ENCODE results near the gene TULP4.

Gene TULP4

DNA sequence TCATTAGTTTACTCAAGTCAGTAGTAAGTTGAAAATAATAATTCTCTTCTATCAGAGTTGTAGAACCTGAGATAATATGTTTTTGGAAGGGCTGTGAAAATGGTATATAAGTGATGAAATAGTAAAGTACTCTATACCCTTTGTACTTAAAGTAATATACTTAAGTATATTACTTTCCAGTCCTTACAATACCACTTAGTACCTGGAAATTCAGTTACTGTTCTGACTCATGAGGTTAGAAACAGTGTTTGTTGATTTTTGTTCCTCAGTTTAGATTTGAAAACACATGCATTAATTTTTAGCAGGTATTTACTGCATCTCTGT, 10.1 kb downstream of the TULP4 start:
- Histone ChIP-seq H3K36me3 (ENCODE audit: insufficient read depth, low read length) (peaks cover 7% of the 10 kb centered on the region), H3K9me3 (ENCODE audit: low read length) (peaks cover 2% of the 10 kb centered on the region), H3K4me3 (ENCODE audit: low read length) (no peak overlapping the region), H2AFZ (ENCODE audit: low read depth, low read length) (no peak overlapping the region), H3K4me1 (ENCODE audit: insufficient read depth, low read length) (no peaks in the 10 kb centered on the region), H3K27me3 (ENCODE audit: insufficient read depth, low read length) (no peaks in the 10 kb centered on the region)

- H3K36me3 ChIP-seq (ENCODE audit: insufficient read depth, low read length): peaks cover 7% of the 10 kb centered on the region
- H3K4me1 ChIP-seq (ENCODE audit: insufficient read depth, low read length): no peaks in the 10 kb centered on the region
- H2AFZ ChIP-seq (ENCODE audit: low read depth, low read length): no peak overlapping the region
- H3K4me3 ChIP-seq (ENCODE audit: low read length): no peak overlapping the region
- H3K9me3 ChIP-seq (ENCODE audit: low read length): peaks cover 2% of the 10 kb centered on the region
- H3K27me3 ChIP-seq (ENCODE audit: insufficient read depth, low read length): no peaks in the 10 kb centered on the region
Observed at GRCh38 chr6:158322724-158323560, 10.7 kb downstream of the TULP4 start.

- H3K4me3 ChIP-seq (ENCODE audit: low read length): no peak overlapping the region
- H3K36me3 ChIP-seq (ENCODE audit: insufficient read depth, low read length): peaks cover 7% of the 10 kb centered on the region
- no peaks in the 10 kb centered on the region for H3K4me1 ChIP-seq (ENCODE audit: insufficient read depth, low read length)
- no peak overlapping the region for H2AFZ ChIP-seq (ENCODE audit: low read depth, low read length)
- no peaks in the 10 kb centered on the region for H3K27me3 ChIP-seq (ENCODE audit: insufficient read depth, low read length)
- peaks cover 2% of the 10 kb centered on the region for H3K9me3 ChIP-seq (ENCODE audit: low read length)
Observed at GRCh38 chr6:158323561-158323958, 11.3 kb downstream of the TULP4 start.

- Histone ChIP-seq H2AFZ (ENCODE audit: low read depth, low read length) (no peak overlapping the region), H3K4me1 (ENCODE audit: insufficient read depth, low read length) (no peaks in the 10 kb centered on the region), H3K4me3 (ENCODE audit: low read length) (no peak overlapping the region), H3K36me3 (ENCODE audit: insufficient read depth, low read length) (peaks cover 7% of the 10 kb centered on the region), H3K9me3 (ENCODE audit: low read length) (peaks cover 2% of the 10 kb centered on the region), H3K27me3 (ENCODE audit: insufficient read depth, low read length) (no peaks in the 10 kb centered on the region)
Observed at GRCh38 chr6:158324136-158324535, 11.9 kb downstream of the TULP4 start.

DNA sequence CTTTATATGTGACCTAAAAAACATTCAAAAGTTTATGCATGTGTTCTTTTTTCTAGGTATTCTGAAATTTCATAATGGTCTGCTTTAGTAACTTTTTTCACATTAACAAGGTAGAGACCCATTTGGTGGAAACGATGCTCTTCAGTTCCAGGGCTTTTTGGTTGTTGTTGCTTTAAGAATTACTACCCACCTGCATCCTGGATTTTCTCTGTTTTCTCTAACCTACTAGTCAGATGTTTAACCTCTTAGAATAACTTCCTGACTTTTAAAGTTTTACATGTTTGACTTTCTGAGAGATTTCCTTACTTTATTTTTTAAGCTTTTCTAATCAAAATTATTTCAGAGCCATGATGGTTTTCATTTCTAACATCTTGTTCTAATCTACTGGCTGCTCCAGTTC, 14.9 kb downstream of the TULP4 start:
- H3K27me3 ChIP-seq (ENCODE audit: insufficient read depth, low read length): no peaks in the 10 kb centered on the region
- H3K4me3 ChIP-seq (ENCODE audit: low read length): no peak overlapping the region
- H3K36me3 ChIP-seq (ENCODE audit: insufficient read depth, low read length): peaks cover 7% of the 10 kb centered on the region
- no peak overlapping the region for H2AFZ ChIP-seq (ENCODE audit: low read depth, low read length)
- no peaks in the 10 kb centered on the region for H3K4me1 ChIP-seq (ENCODE audit: insufficient read depth, low read length)
- peaks cover 3% of the 10 kb centered on the region for H3K9me3 ChIP-seq (ENCODE audit: low read length)

DNA sequence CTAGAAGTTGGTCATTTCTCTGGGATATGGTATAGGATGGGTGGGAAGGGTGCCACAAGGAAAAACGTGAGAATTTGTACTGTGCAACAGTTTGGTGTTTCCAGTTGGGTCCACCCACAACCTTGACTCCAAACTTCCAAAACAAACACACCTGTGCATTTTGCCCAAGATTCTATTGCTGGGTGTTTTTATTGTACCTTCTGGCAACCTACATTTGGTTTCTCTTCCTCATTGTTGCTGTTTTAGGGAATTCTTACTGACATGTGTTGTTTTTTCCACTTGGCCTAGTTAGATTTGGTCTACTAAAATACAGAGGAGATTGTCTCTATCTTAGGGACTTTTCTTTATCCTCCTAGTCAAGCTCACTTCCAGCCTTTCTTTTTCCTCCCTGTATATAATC, 16.7 kb downstream of the TULP4 start:
- H3K9me3 ChIP-seq (ENCODE audit: low read length): peaks cover 12% of the 10 kb centered on the region
- H2AFZ ChIP-seq (ENCODE audit: low read depth, low read length): no peak overlapping the region
- peaks cover 2% of the 10 kb centered on the region for H3K36me3 ChIP-seq (ENCODE audit: insufficient read depth, low read length)
- no peak overlapping the region for H3K4me3 ChIP-seq (ENCODE audit: low read length)
- no peaks in the 10 kb centered on the region for H3K27me3 ChIP-seq (ENCODE audit: insufficient read depth, low read length)
- H3K4me1 ChIP-seq (ENCODE audit: insufficient read depth, low read length): no peaks in the 10 kb centered on the region

DNA sequence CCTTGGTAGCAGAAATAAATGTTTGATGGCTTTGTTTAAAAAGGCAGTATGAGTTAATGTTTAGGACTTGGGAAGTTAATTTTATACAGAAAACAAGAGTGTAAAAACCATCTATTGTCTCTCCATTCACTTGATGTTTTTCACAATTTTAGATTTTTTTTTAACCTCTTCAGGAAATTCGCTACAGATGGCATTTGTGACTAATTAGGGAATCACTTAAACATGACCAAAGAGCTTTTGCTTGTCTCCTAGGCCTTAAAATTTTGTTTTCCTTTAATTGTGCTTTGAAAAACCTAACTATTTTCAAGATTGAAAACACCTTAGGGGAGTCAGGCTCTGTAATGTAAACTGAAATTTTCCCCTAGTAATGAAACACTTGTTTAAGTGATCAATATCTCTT, 17.3 kb downstream of the TULP4 start:
- peaks cover 2% of the 10 kb centered on the region for H3K36me3 ChIP-seq (ENCODE audit: insufficient read depth, low read length)
- H3K27me3 ChIP-seq (ENCODE audit: insufficient read depth, low read length): no peaks in the 10 kb centered on the region
- no peaks in the 10 kb centered on the region for H3K4me1 ChIP-seq (ENCODE audit: insufficient read depth, low read length)
- no peak overlapping the region for H2AFZ ChIP-seq (ENCODE audit: low read depth, low read length)
- H3K4me3 ChIP-seq (ENCODE audit: low read length): no peak overlapping the region
- H3K9me3 ChIP-seq (ENCODE audit: low read length): peaks cover 14% of the 10 kb centered on the region

GRCh38 chr6:158330016-158330415, 17.8 kb downstream of the TULP4 start:
- Histone ChIP-seq H3K4me1 (ENCODE audit: insufficient read depth, low read length) (no peaks in the 10 kb centered on the region), H3K9me3 (ENCODE audit: low read length) (peaks cover 16% of the 10 kb centered on the region), H2AFZ (ENCODE audit: low read depth, low read length) (no peak overlapping the region), H3K4me3 (ENCODE audit: low read length) (no peak overlapping the region), H3K27me3 (ENCODE audit: insufficient read depth, low read length) (no peaks in the 10 kb centered on the region), H3K36me3 (ENCODE audit: insufficient read depth, low read length) (peaks cover 2% of the 10 kb centered on the region)

- Histone ChIP-seq H3K9me3 (ENCODE audit: low read length) (peaks cover 16% of the 10 kb centered on the region), H3K4me3 (ENCODE audit: low read length) (no peak overlapping the region), H3K4me1 (ENCODE audit: insufficient read depth, low read length) (no peaks in the 10 kb centered on the region), H2AFZ (ENCODE audit: low read depth, low read length) (no peak overlapping the region), H3K36me3 (ENCODE audit: insufficient read depth, low read length) (peaks cover 5% of the 10 kb centered on the region), H3K27me3 (ENCODE audit: insufficient read depth, low read length) (no peaks in the 10 kb centered on the region)
Observed at GRCh38 chr6:158332237-158332636, 20.0 kb downstream of the TULP4 start.

DNA sequence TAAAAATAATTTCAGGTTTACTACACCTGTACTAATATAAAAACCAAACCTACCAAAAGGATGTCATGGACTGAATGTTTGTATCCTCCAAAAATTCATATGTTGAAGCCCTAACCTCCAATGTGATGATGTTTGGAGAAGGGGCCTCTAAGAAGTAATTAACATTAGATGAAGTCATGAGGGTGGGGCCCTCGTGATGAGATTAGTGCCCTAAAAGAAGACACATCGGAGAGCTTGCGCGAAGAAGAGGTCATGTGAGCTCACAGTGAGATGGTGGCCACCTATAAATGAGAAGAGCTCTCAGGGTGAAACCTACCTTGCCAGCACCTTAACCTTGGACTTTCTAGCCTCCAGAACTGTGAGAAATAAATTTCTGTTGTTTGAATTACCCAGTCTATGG, 20.8 kb downstream of the TULP4 start:
- H2AFZ ChIP-seq (ENCODE audit: low read depth, low read length): no peak overlapping the region
- no peak overlapping the region for H3K4me3 ChIP-seq (ENCODE audit: low read length)

DNA sequence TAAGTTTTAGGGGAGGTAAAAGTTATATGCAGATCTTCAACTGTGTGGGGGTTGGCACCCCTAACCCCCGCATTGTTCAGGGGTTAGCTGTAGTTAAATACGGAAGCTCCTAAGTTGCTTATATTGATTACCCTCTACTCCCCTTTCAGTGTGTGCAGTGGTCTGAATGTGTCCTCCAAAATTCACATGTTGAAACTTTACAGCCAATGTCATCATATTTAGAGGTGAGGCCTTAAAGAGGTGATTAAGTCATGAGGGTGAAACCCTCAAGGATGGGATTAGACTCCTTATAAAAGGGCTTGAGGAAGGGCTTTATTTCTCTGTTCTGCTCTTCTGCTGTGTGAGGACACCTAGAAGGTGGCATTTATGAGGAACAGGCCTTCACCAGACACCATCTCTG, 22.3 kb downstream of the TULP4 start:
- Histone ChIP-seq H3K36me3 (ENCODE audit: insufficient read depth, low read length) (peaks cover 5% of the 10 kb centered on the region), H3K4me1 (ENCODE audit: insufficient read depth, low read length) (peaks cover 6% of the 10 kb centered on the region), H2AFZ (ENCODE audit: low read depth, low read length) (no peak overlapping the region), H3K4me3 (ENCODE audit: low read length) (no peak overlapping the region), H3K27me3 (ENCODE audit: insufficient read depth, low read length) (no peaks in the 10 kb centered on the region), H3K9me3 (ENCODE audit: low read length) (peaks cover 16% of the 10 kb centered on the region)

More for the DNA sequence above, 20.8 kb downstream of the TULP4 start:
- Histone ChIP-seq H3K9me3 (ENCODE audit: low read length) (peaks cover 16% of the 10 kb centered on the region), H3K27me3 (ENCODE audit: insufficient read depth, low read length) (no peaks in the 10 kb centered on the region), H3K4me1 (ENCODE audit: insufficient read depth, low read length) (no peaks in the 10 kb centered on the region), H3K36me3 (ENCODE audit: insufficient read depth, low read length) (peaks cover 5% of the 10 kb centered on the region)

DNA sequence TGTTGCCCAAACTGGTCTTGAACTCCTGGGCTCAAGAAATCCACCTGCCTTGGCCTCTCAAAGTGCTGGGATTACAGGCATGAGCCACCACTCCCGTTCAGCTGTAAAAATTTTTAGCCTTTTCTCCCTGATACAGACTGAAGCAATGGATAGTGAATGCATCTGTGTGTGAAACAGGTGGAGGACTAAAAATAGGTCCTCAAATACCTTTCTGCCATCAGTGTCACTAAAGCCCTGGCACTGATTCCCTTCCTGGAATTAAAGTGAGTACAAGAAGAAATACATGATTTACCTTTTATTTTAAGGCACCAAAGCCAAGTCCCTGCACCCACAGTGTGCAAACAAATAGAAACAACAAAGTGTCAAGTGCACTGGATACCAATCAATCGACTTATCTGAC, 25.1 kb downstream of the TULP4 start:
- peaks cover 18% of the 10 kb centered on the region for H3K9me3 ChIP-seq (ENCODE audit: low read length)
- H3K4me3 ChIP-seq (ENCODE audit: low read length): no peak overlapping the region
- peaks cover 6% of the 10 kb centered on the region for H3K4me1 ChIP-seq (ENCODE audit: insufficient read depth, low read length)
- H3K36me3 ChIP-seq (ENCODE audit: insufficient read depth, low read length): peaks cover 3% of the 10 kb centered on the region
- H2AFZ ChIP-seq (ENCODE audit: low read depth, low read length): no peak overlapping the region
- no peaks in the 10 kb centered on the region for H3K27me3 ChIP-seq (ENCODE audit: insufficient read depth, low read length)

DNA sequence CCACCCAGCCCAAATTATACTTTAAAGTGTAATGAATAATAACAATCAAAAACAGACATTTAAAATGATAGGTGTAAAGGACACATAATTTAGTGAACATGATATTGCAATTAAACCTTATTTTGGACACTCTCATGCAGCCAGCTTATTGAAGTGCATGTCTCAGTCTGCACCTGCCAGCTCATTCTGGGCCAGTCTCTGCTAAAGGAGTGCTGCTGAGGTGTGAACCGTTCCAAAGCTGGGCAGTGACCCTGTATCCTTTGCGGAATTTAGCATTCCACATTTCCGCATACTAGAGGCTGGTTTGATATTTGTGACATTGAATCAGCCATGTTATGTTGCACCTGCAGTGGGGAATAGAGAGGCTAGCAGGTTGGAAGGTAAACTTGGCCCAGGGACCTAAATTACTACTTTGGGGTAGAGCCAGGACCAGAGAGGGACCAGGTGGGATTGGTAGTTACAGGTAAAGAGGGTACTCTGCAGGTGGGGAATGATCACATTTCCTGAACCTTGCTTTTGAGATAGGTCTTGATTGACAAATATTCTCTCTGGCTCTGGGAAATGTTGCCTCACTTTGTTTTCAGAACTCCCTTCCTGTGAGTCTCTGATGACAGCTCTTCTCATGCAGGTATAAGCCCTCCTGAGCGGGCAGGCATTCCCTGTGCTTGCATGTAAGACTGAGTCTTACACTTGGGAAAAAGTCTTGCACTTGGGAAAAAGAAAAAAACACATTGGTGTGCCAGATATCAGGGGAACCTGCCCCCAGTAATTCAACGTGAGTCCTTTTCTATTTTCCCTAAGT, 26.2 kb downstream of the TULP4 start:
- H3K27me3 ChIP-seq (ENCODE audit: insufficient read depth, low read length): no peaks in the 10 kb centered on the region
- peaks cover 6% of the 10 kb centered on the region for H3K4me1 ChIP-seq (ENCODE audit: insufficient read depth, low read length)
- H3K9me3 ChIP-seq (ENCODE audit: low read length): peaks cover 11% of the 10 kb centered on the region
- no peak overlapping the region for H3K4me3 ChIP-seq (ENCODE audit: low read length)
- no peak overlapping the region for H2AFZ ChIP-seq (ENCODE audit: low read depth, low read length)
- peaks cover 3% of the 10 kb centered on the region for H3K36me3 ChIP-seq (ENCODE audit: insufficient read depth, low read length)
